ENCODE measurements around the gene PLD3. TPM values are rescaled to one million over a fixed set of nuclear protein-coding genes. Genes with fewer than 3 reads are reported as not detected.

PLD3 gene
- total and polyA plus RNA-seq, 8 donors: 87.5 to 208 (median 108) TPM

DNA sequence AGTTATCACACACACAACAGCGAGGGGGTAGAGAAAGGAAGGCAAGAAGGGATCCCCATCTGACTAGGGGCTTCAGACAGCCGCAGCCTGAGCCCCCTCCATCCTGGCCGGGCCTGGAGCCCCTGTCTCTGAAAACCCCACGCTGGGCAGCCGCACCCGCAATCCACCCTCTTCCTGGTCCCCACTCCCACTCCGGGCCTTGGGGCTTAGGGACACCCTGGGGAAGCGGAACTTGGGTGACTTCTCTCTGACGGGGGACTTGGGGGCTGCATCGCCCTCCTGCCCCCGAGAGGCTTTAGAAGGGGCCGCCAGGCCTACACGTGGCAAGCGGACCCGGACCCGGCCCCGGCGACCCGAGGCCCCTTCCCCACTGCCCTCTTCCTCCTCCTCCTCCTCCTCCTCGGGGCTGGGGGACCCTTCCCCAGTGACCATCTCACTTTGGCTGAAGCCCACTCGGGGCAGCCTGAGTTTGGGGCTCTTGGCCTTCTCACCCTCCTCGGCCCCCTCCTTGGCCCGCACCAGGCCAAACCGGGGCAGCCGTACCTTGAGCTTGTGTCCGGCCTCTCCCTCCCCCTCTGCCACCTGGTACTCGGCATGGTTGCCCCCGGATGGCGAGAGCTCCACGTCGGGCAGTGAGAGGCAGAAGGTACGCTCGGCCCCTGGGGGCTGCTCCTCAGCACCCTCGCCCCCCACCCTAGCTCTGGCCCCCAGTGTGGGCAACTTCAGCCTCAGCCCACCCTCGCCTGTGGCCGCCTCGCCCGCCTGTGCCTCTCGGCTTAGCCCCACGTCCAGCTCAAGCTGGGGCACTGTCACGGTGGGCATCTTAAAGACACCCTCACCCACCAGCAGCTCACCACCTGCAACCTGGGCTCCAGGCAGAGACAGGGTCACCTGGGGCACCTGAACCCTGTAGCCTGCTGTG is 45.7 kb downstream of the PLD3 start:
- no peak for ATAC-seq
- H3K4me1 ChIP-seq: no peaks in the 10 kb centered on the region
- no peaks in the 10 kb centered on the region for H3K36me3 ChIP-seq
- 79 to 85% methylated on average over 39 to 41 of the region's 41 CpGs for WGBS, 2 donors
- H3K27ac ChIP-seq: no peak overlapping the region
- H3K4me3 ChIP-seq: no peak overlapping the region
- intact Hi-C loops (cut with DNase I): no loop called here
- TF ChIP-seq, protein P1, sequence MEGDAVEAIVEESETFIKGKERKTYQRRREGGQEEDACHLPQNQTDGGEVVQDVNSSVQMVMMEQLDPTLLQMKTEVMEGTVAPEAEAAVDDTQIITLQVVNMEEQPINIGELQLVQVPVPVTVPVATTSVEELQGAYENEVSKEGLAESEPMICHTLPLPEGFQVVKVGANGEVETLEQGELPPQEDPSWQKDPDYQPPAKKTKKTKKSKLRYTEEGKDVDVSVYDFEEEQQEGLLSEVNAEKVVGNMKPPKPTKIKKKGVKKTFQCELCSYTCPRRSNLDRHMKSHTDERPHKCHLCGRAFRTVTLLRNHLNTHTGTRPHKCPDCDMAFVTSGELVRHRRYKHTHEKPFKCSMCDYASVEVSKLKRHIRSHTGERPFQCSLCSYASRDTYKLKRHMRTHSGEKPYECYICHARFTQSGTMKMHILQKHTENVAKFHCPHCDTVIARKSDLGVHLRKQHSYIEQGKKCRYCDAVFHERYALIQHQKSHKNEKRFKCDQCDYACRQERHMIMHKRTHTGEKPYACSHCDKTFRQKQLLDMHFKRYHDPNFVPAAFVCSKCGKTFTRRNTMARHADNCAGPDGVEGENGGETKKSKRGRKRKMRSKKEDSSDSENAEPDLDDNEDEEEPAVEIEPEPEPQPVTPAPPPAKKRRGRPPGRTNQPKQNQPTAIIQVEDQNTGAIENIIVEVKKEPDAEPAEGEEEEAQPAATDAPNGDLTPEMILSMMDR (IDR thresholded peaks at IDR 0.05): no peak
- no peak for DNase-seq
- H3K27me3 ChIP-seq: no peaks in the 10 kb centered on the region
- H3K9me3 ChIP-seq: no peaks in the 10 kb centered on the region
- FAIRE-seq: no peak

- no peaks in the 10 kb centered on the region for H3K27me3 ChIP-seq
- TF ChIP-seq, protein P1 (IDR thresholded peaks at IDR 0.05): no peak
- no peak overlapping the region for H3K4me3 ChIP-seq
- no peak overlapping the region for H3K27ac ChIP-seq
- H3K4me1 ChIP-seq: no peaks in the 10 kb centered on the region
- no peak for DNase-seq
- intact Hi-C loops (cut with DNase I): no loop called here
- 63 to 71% methylated on average over 13 of the region's 13 CpGs for WGBS, 2 donors
- no peak for ATAC-seq
- no peaks in the 10 kb centered on the region for H3K36me3 ChIP-seq
- no peaks in the 10 kb centered on the region for H3K9me3 ChIP-seq
- FAIRE-seq: no peak
Measured at GRCh38 chr19:40394816-40395210, 46.3 kb downstream of the PLD3 start.

- TF ChIP-seq, protein P1 (IDR thresholded peaks at IDR 0.05): no peak
- DNase-seq (no peak), ATAC-seq (no peak), FAIRE-seq (no peak)
- H3K27ac ChIP-seq: no peak overlapping the region
- intact Hi-C loops (cut with DNase I): no loop called here
- no peak overlapping the region for H3K4me3 ChIP-seq
- no peaks in the 10 kb centered on the region for H3K9me3 ChIP-seq
- H3K4me1 ChIP-seq: no peaks in the 10 kb centered on the region
- 69 to 82% methylated on average over 14 of the region's 14 CpGs for WGBS, 2 donors
- H3K27me3 ChIP-seq: no peaks in the 10 kb centered on the region
- H3K36me3 ChIP-seq: no peaks in the 10 kb centered on the region
Measured at GRCh38 chr19:40395956-40396355, 47.5 kb downstream of the PLD3 start.

- H3K27me3 ChIP-seq: no peaks in the 10 kb centered on the region
- H3K27ac ChIP-seq: no peak overlapping the region
- WGBS, 2 donors: 76 to 81% methylated on average over 16 to 20 of the region's 20 CpGs
- no peak overlapping the region for H3K4me3 ChIP-seq
- FAIRE-seq (no peak), DNase-seq (no peak), ATAC-seq (no peak)
- H3K4me1 ChIP-seq: no peaks in the 10 kb centered on the region
- no peaks in the 10 kb centered on the region for H3K36me3 ChIP-seq
- H3K9me3 ChIP-seq: no peaks in the 10 kb centered on the region
- intact Hi-C loops (cut with DNase I): no loop called here
- TF ChIP-seq, protein P1 (IDR thresholded peaks at IDR 0.05): no peak
Measured at GRCh38 chr19:40396886-40397567, 48.5 kb downstream of the PLD3 start.

GRCh38 chr19:40397568-40397906 is 49.0 kb downstream of the PLD3 start:
- 92% methylated on average over 19 to 22 of the region's 22 CpGs for WGBS, 2 donors
- no peak overlapping the region for H3K27ac ChIP-seq
- no peaks in the 10 kb centered on the region for H3K4me1 ChIP-seq
- no peak for FAIRE-seq
- DNase-seq: no peak
- ATAC-seq: no peak
- no peaks in the 10 kb centered on the region for H3K36me3 ChIP-seq
- intact Hi-C loops (cut with DNase I): no loop called here
- no peak overlapping the region for H3K4me3 ChIP-seq
- TF ChIP-seq, protein P1 (IDR thresholded peaks at IDR 0.05): no peak
- no peaks in the 10 kb centered on the region for H3K9me3 ChIP-seq
- H3K27me3 ChIP-seq: no peaks in the 10 kb centered on the region
